Mesenchymal stem cell (in vitro differentiated cells and primary cell): ENCODE measurements around the gene FBXW2.

ENCODE experiments used
- DNase-seq: peaks from one replicate; pipeline ENCODE4 v3.0.0-alpha.2; 2013
- H2AFZ ChIP-seq: one replicate; pipeline ENCODE4 v1.6.1; 2013; ENCODE audit warnings: low read depth, mild to moderate bottlenecking, control low read depth, inconsistent platforms, low read length, moderate library complexity
- H2AK5ac ChIP-seq: 2 replicates; pipeline ENCODE4 v1.6.1; 2013; ENCODE audit warnings: low read length, moderate library complexity, mild to moderate bottlenecking, inconsistent platforms; ENCODE audit not compliant: severe bottlenecking
- H2BK120ac ChIP-seq: one replicate; pipeline ENCODE4 v1.6.1; 2013; ENCODE audit warnings: low read depth, mild to moderate bottlenecking, inconsistent platforms, low read length, moderate library complexity
- H2BK12ac ChIP-seq, 2 experiments: one replicate each; pipeline ENCODE4 v1.6.1; 2013; ENCODE audit warnings: inconsistent platforms in 2 of 2, low read length in 2 of 2, mild to moderate bottlenecking in 2 of 2, moderate library complexity in 2 of 2, control low read depth in 1 of 2
- H2BK15ac ChIP-seq: one replicate; pipeline ENCODE4 v1.6.1; 2013; ENCODE audit warnings: mild to moderate bottlenecking, low read depth, inconsistent platforms; ENCODE audit not compliant: poor library complexity, severe bottlenecking
- H2BK5ac ChIP-seq: 2 replicates; pipeline ENCODE4 v1.6.1; 2013; ENCODE audit warnings: low read depth, mild to moderate bottlenecking, low read length, control low read depth, inconsistent platforms; ENCODE audit not compliant: poor library complexity, severe bottlenecking
- H3K14ac ChIP-seq, 2 experiments: one replicate each; pipeline ENCODE4 v1.6.1; 2013; ENCODE audit warnings: inconsistent platforms in 2 of 2, low read length in 2 of 2, control low read depth in 1 of 2, mild to moderate bottlenecking in 1 of 2, moderate library complexity in 1 of 2
- H3K18ac ChIP-seq, 2 experiments: one replicate each; pipeline ENCODE4 v1.6.1; 2013; ENCODE audit warnings: inconsistent platforms in 2 of 2, low read length in 2 of 2, control low read depth in 1 of 2, low read depth in 1 of 2, mild to moderate bottlenecking in 1 of 2
- H3K23ac ChIP-seq, 2 experiments: one replicate each; pipeline ENCODE4 v1.6.1; 2013; ENCODE audit warnings: inconsistent platforms in 2 of 2, low read length in 2 of 2, mild to moderate bottlenecking in 2 of 2, moderate library complexity in 2 of 2, control low read depth in 1 of 2
- H3K27ac ChIP-seq: 2 replicates; pipeline ENCODE4 v1.5.1; 2013; ENCODE audit warnings: mild to moderate bottlenecking, moderate library complexity, low read length, control low read depth, inconsistent platforms; ENCODE audit not compliant: poor library complexity, severe bottlenecking
- H3K27me3 ChIP-seq, 2 experiments: 2 replicates each; pipeline versions ENCODE4 v1.6.1 to v1.7.0; 2013; ENCODE audit warnings: low read length in 2 of 2, mild to moderate bottlenecking in 2 of 2, moderate library complexity in 2 of 2, control low read depth in 1 of 2, inconsistent platforms in 1 of 2; ENCODE audit not compliant: control insufficient read depth in 1 of 2, insufficient read depth in 1 of 2
- H3K36me3 ChIP-seq, 2 experiments: 2 replicates each; pipeline versions ENCODE4 v1.6.1 to v1.7.0; 2013; ENCODE audit warnings: low read length in 2 of 2, control low read depth in 1 of 2, inconsistent platforms in 1 of 2, low read depth in 1 of 2, mild to moderate bottlenecking in 1 of 2; ENCODE audit not compliant: insufficient read depth in 2 of 2, control insufficient read depth in 1 of 2
- H3K4ac ChIP-seq, 2 experiments: one replicate each; pipeline ENCODE4 v1.6.1; 2013; ENCODE audit warnings: inconsistent platforms in 2 of 2, low read length in 2 of 2, mild to moderate bottlenecking in 2 of 2, moderate library complexity in 2 of 2, control low read depth in 1 of 2, low read depth in 1 of 2
- H3K4me1 ChIP-seq: 2 replicates; pipeline ENCODE4 v1.6.1; 2013; ENCODE audit warnings: low read depth, low read length, control low read depth; ENCODE audit not compliant: control insufficient read depth, insufficient read depth
- H3K4me2 ChIP-seq: 2 replicates; pipeline ENCODE4 v1.6.1; 2013; ENCODE audit warnings: low read length, mild to moderate bottlenecking, inconsistent platforms; ENCODE audit not compliant: poor library complexity, severe bottlenecking
- H3K4me3 ChIP-seq, 2 experiments: 2 replicates each; pipeline versions ENCODE4 v1.5.1 to v1.7.0; 2013; ENCODE audit warnings: low read length in 2 of 2, mild to moderate bottlenecking in 2 of 2, control low read depth in 1 of 2, low read depth in 1 of 2; ENCODE audit not compliant: insufficient read depth in 1 of 2
- H3K79me1 ChIP-seq: replicated peaks from 2 replicates; pipeline ENCODE4 v1.6.1; 2013; ENCODE audit warnings: mild to moderate bottlenecking, control low read depth, low read length, inconsistent platforms; ENCODE audit not compliant: poor library complexity, severe bottlenecking
- H3K9ac ChIP-seq: 2 replicates; pipeline ENCODE4 v1.7.0; 2013; ENCODE audit warnings: mild to moderate bottlenecking, low read length, moderate library complexity
- H3K9me3 ChIP-seq: 2 replicates; pipeline ENCODE4 v1.7.0; 2013; ENCODE audit warnings: mild to moderate bottlenecking, low read length; ENCODE audit not compliant: control insufficient read depth
- H4K8ac ChIP-seq: one replicate; pipeline ENCODE4 v1.6.1; 2013; ENCODE audit warnings: inconsistent platforms, mild to moderate bottlenecking, low read length, moderate library complexity
- H4K91ac ChIP-seq: one replicate; pipeline ENCODE4 v1.6.1; 2013; ENCODE audit warnings: mild to moderate bottlenecking, low read length, inconsistent platforms
- WGBS: methylation state at CpG from one replicate; pipeline ENCODE4 v1.1.7; 2013; ENCODE audit warnings: mixed read lengths; 5-methylcytosine and 5-hydroxymethylcytosine counted together

The FBXW2 gene

GRCh38 chr9:120781236-120781635 is 12.0 kb downstream of the FBXW2 start:
- no peak overlapping the region for H3K4ac ChIP-seq
- no peak overlapping the region for H2BK12ac ChIP-seq
- H3K4me1 ChIP-seq: no peaks in the 10 kb centered on the region
- H4K91ac ChIP-seq: no peak overlapping the region
- H3K23ac ChIP-seq: no peak overlapping the region
- DNase-seq: no peak
- H3K18ac ChIP-seq: no peak overlapping the region
- H3K4me3 ChIP-seq: no peak overlapping the region
- H3K27me3 ChIP-seq: no peaks in the 10 kb centered on the region
- no peak overlapping the region for H2BK120ac ChIP-seq
- H3K4me2 ChIP-seq: no peak overlapping the region
- H4K8ac ChIP-seq: no peak overlapping the region
- WGBS: 100% methylated on average over 2 of the region's 2 CpGs
- no peak overlapping the region for H3K14ac ChIP-seq
- H3K79me1 ChIP-seq: peaks cover 17% of the 10 kb centered on the region
- H2AFZ ChIP-seq: no peak overlapping the region
- no peaks in the 10 kb centered on the region for H3K9me3 ChIP-seq
- no peak overlapping the region for H2BK15ac ChIP-seq
- peaks cover 17 to 49% of the 10 kb centered on the region in 2 experiments for H3K36me3 ChIP-seq
- no peak overlapping the region for H3K9ac ChIP-seq
- no peak overlapping the region for H2BK5ac ChIP-seq
- no peak overlapping the region for H2AK5ac ChIP-seq
- H3K27ac ChIP-seq: no peak overlapping the region

GRCh38 chr9:120780367-120780766 is 12.8 kb downstream of the FBXW2 start:
- H2BK12ac ChIP-seq: no peak overlapping the region
- no peak overlapping the region for H3K4ac ChIP-seq
- no peaks in the 10 kb centered on the region for H3K9me3 ChIP-seq
- no peak overlapping the region for H4K8ac ChIP-seq
- H3K27ac ChIP-seq: no peak overlapping the region
- no peaks in the 10 kb centered on the region for H3K4me1 ChIP-seq
- no peak overlapping the region for H4K91ac ChIP-seq
- peaks cover 19% of the 10 kb centered on the region for H3K79me1 ChIP-seq
- no peak overlapping the region for H3K14ac ChIP-seq
- 100% methylated on average over 3 of the region's 3 CpGs for WGBS
- DNase-seq: no peak
- H3K23ac ChIP-seq: no peak overlapping the region
- H3K27me3 ChIP-seq: no peaks in the 10 kb centered on the region
- no peak overlapping the region for H2BK5ac ChIP-seq
- no peak overlapping the region for H3K9ac ChIP-seq
- no peak overlapping the region for H2BK120ac ChIP-seq
- H3K4me3 ChIP-seq: no peak overlapping the region
- H3K18ac ChIP-seq: no peak overlapping the region
- H2AFZ ChIP-seq: no peak overlapping the region
- H3K4me2 ChIP-seq: no peak overlapping the region
- H3K36me3 ChIP-seq: peaks cover 20 to 52% of the 10 kb centered on the region in 2 experiments
- H2AK5ac ChIP-seq: no peak overlapping the region
- no peak overlapping the region for H2BK15ac ChIP-seq

GRCh38 chr9:120779227-120779626 is 14.0 kb downstream of the FBXW2 start:
- H3K4me3 ChIP-seq: no peak overlapping the region
- no peak overlapping the region for H2AFZ ChIP-seq
- no peak overlapping the region for H3K14ac ChIP-seq
- no peak overlapping the region for H2BK15ac ChIP-seq
- H2BK5ac ChIP-seq: no peak overlapping the region
- no peak overlapping the region for H3K18ac ChIP-seq
- no peak overlapping the region for H3K23ac ChIP-seq
- H3K4me2 ChIP-seq: no peak overlapping the region
- H2AK5ac ChIP-seq: no peak overlapping the region
- peaks cover 20 to 59% of the 10 kb centered on the region in 2 experiments for H3K36me3 ChIP-seq
- peaks cover 19% of the 10 kb centered on the region for H3K79me1 ChIP-seq
- H3K27ac ChIP-seq: no peak overlapping the region
- no peaks in the 10 kb centered on the region for H3K4me1 ChIP-seq
- no peak overlapping the region for H4K91ac ChIP-seq
- H4K8ac ChIP-seq: no peak overlapping the region
- H3K4ac ChIP-seq: no peak overlapping the region
- H2BK120ac ChIP-seq: no peak overlapping the region
- H3K9me3 ChIP-seq: no peaks in the 10 kb centered on the region
- no peak overlapping the region for H2BK12ac ChIP-seq
- DNase-seq: no peak
- no peak overlapping the region for H3K9ac ChIP-seq
- no peaks in the 10 kb centered on the region for H3K27me3 ChIP-seq

GRCh38 chr9:120778758-120779157 is 14.5 kb downstream of the FBXW2 start:
- Histone ChIP-seq H3K14ac (no peak overlapping the region), H3K4ac (no peak overlapping the region)

More at GRCh38 chr9:120778758-120779157, 14.5 kb downstream of the FBXW2 start:
- no peak overlapping the region for H3K9ac ChIP-seq
- H2AK5ac ChIP-seq: no peak overlapping the region
- H3K79me1 ChIP-seq: peaks cover 19% of the 10 kb centered on the region
- no peak overlapping the region for H4K8ac ChIP-seq
- H3K36me3 ChIP-seq: peaks cover 21 to 60% of the 10 kb centered on the region in 2 experiments
- H2BK120ac ChIP-seq: no peak overlapping the region
- no peak overlapping the region for H2AFZ ChIP-seq
- H3K23ac ChIP-seq: no peak overlapping the region
- no peak overlapping the region for H2BK12ac ChIP-seq
- no peak overlapping the region for H4K91ac ChIP-seq
- no peaks in the 10 kb centered on the region for H3K9me3 ChIP-seq
- H3K27ac ChIP-seq: no peak overlapping the region
- no peak overlapping the region for H2BK15ac ChIP-seq
- no peak overlapping the region for H3K18ac ChIP-seq
- H3K4me2 ChIP-seq: no peak overlapping the region
- no peaks in the 10 kb centered on the region for H3K4me1 ChIP-seq
- no peak for DNase-seq
- H2BK5ac ChIP-seq: no peak overlapping the region
- H3K27me3 ChIP-seq: no peaks in the 10 kb centered on the region
- WGBS: 100% methylated on average over 1 of the region's 2 CpGs
- no peak overlapping the region for H3K4me3 ChIP-seq
